Effector CD4-positive, alpha-beta T cell (primary cell): Measurements from ENCODE around the gene PHRF1.
"Not testable (repeated sequence)": the region's sequence is repeated elsewhere in the genome, so short reads cannot be mapped to it uniquely, and the experiment has no call there.

ENCODE experiments used
- DNase-seq: peaks from one replicate; pipeline ENCODE4 v3.0.0-alpha.2; 2020

The PHRF1 gene

DNA sequence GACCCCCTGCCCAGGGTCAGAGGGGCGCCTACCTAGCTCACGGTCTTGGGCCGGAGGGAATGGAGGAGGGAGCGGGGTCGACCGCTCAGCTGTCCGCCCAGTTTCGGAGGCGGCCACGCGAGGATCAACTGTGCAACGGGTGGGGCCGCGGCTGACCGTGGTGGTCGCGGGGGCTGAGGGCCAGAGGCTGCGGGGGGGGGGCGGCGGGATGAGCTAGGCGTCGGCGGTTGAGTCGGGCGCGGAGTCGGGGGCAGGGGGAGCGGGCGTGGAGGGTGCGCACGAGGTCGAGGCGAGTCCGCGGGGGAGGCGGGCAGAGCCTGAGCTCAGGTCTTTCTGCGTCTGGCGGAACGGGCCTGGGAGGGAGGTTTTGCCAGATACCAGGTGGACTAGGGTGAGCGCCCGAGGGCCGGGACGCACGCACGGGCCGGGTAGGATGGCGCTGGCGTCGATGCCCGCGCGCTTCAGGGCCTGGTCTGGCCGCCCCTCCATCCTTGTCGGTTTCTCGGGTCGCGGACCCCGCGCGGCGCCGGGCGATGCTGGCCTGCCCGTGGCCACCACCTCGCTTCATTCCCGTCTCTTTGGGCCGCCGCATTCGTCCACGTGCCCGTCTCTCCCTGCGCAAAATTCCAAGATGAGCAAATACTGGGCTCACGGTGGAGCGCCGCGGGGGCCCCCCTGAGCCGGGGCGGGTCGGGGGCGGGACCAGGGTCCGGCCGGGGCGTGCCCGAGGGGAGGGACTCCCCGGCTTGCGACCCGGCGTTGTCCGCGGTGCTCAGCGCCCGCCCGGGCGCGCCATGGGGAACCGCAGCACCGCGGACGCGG is 60.5 kb downstream of the PHRF1 start, which contains the start of gene DRD4:
Gene DRD4, plus strand, starts transcription at position 759 of the 822 bp plus-strand sequence. Its CDS starts 36 bp downstream, at position 795.
- DNase-seq: no peak

DNA sequence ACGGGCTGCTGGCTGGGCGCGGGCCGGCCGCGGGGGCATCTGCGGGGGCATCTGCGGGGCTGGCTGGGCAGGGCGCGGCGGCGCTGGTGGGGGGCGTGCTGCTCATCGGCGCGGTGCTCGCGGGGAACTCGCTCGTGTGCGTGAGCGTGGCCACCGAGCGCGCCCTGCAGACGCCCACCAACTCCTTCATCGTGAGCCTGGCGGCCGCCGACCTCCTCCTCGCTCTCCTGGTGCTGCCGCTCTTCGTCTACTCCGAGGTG is 61.0 kb downstream of the PHRF1 start:
- no peak for DNase-seq

- no peak for DNase-seq
Measured at GRCh38 chr11:637593-638521, 61.6 kb downstream of the PHRF1 start.

DNA sequence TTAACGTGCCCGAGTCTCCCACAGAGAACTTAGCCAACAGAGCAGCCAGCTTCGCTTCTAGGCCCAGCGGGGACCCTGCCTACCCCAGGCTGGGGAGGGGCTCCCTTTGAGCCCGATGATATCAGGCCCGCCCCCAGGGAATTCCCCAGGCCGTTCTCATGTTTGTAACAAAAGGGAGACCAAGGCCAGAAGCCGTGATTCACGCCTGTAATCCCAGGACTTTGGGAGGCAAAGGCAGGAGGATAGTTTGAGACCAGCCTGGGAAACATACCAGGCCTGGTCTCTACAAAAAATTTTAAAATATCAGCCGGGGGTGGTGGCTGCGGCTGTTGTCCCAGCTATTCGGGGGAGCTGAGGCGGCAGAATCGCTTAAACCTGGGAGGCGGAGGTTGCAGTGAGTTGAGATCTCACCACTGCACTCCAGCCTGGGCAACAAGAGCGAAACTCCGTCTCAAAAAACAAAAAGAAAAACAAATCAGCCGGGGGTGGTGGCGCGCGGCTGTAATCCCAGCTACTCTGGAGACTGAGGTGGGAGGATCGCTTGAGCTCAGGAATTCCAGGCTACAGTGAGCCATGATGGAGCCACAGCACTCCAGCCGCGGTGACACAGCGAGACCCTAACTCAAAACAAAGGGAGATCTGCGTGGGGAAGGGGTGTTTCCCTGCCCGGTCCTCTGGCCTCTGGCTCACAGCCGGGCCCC is 62.5 kb downstream of the PHRF1 start:
- no peak for DNase-seq

- DNase-seq: no peak
Measured at GRCh38 chr11:639332-639955, 63.2 kb downstream of the PHRF1 start.

- DNase-seq: no peak
Measured at GRCh38 chr11:640021-640706, 63.9 kb downstream of the PHRF1 start.

GRCh38 chr11:641806-642370 is 65.6 kb downstream of the PHRF1 start:
- DNase-seq: no peak

DNA sequence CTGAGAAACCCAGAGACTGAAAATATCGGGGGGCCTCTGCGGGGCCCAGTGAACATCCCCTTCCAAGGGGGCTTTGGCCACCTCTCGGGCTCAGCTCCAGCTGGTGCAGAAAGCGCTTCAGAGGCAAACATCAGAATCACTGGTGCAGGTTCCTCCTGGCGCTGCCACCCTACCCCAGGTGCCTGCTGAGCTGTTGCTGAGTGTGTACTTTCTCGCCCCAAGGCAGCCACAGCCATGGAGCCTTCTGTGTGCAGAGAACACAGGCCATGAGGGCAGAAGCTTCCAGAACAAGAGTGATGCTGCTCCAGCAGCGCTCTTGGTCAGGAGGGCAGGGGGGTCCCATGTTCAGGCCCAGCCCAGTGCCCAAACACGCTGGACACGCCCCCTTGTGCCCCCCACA is 67.1 kb downstream of the PHRF1 start:
- DNase-seq: no peak

GRCh38 chr11:643849-644738 is 67.8 kb downstream of the PHRF1 start:
- no peak for DNase-seq

- no peak for DNase-seq
Measured at GRCh38 chr11:645536-645935, 69.3 kb downstream of the PHRF1 start.

DNA sequence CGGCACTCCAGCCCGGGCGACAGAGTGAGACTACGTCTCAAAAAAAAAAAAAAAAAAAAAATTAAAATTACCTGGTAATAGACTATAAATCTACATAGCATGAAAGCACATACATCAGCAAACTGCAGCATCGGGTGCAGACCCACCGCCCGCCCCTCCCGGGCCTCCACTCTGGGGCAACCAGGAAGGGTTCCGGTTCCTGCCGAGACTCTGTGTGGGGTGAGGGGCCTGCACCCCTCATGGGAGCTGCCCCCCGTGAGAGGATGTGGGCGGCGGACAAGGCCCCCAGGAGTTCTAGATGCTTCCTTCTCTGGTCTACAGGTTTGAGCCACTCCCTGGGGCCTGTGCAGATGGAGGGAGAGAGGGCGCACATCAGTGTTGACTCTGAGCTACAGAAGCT is 69.9 kb downstream of the PHRF1 start:
- DNase-seq: no peak

DNA sequence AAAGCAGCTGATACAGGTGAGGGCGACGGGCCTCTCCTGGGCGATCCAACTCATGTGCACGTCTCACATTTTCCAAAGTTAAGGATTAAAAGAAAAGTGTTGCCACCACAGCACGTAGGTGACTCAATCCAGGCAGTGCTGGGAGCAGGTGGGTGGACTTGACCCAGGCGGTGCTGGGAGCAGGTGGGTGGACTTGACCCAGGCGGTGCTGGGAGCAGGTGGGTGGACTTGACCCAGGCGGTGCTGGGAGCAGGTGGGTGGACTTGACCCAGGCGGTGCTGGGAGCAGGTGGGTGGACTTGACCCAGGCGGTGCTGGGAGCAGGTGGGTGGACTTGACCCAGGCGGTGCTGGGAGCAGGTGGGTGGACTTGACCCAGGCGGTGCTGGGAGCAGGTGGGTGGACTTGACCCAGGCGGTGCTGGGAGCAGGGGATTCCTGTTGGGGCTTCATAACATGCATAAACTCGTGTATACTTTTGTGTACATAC is 71.4 kb downstream of the PHRF1 start:
- not testable (repeated sequence) for DNase-seq

GRCh38 chr11:650482-650881 is 74.2 kb downstream of the PHRF1 start:
- no peak for DNase-seq

DNA sequence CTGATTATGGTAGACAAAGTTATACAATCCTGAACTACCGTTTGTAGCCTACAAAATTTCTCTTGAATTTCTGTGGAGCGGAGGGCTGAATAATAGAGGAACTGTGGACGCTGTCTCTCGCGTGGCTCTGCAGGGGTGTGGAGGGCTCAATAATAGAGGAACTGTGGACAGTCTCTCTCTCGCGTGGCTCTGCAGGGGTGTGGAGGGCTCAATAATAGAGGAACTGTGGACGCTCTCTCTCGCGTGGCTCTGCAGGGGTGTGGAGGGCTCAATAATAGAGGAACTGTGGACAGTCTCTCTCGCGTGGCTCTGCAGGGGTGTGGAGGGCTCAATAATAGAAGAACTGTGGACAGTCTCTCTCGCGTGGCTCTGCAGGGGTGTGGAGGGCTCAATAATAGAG is 76.9 kb downstream of the PHRF1 start:
- DNase-seq: not testable (repeated sequence)

- no peak for DNase-seq
Measured at GRCh38 chr11:653837-654236, 77.6 kb downstream of the PHRF1 start.

GRCh38 chr11:654444-654843 is 78.2 kb downstream of the PHRF1 start:
- not testable (repeated sequence) for DNase-seq

DNA sequence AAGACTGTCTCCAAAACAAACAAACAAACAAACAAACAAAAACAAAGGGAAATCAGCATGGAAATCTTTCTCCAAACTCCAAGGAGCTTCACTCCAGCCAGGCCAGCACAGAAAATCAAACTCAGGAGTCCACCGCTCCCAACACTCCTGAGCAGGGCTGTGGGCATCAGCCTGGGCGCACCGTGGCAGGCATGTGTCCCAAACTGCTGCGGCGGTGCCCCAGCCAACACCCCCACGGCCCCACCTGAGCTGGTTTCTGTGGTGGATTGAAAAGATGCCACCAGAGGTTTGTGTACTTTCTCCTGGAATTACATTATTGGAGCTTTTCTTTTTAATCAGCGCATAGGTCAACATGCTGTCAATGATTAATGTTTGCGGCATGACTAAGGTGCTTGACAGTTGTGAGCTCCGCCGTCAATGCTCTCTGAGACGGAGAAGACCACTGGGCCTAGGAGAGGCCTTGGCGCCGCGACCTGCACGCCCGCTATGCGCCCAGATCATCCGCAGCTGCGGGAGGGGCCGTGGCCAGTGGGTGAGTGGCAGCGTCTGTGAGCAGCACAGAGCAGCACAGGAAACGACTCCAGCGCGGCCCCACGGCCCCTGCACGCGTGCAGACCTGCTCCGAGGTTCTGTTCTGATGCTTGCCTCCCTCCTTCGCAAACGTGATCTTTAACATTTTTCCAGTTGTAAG is 78.9 kb downstream of the PHRF1 start:
- no peak for DNase-seq

DNA sequence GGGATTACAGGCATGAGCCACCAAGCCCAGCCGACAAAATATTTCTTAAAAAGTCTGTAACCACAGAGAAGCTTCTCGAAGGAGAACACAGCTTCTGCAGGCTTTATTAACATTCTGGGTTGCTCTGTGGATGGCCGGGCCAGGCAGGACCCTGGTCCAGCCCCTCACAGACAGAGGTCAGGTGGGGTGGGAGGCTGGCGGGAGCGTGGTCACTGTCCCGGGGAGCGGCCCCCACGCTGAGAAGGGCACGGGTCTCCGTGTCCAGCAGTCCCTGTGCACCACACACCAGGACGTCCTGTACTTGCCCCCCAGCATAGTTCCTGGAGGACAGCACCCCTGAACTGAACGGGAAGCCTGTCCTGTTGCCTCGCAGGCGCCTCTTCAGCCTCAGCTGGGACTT is 80.2 kb downstream of the PHRF1 start:
- no peak for DNase-seq

- DNase-seq: no peak
Measured at GRCh38 chr11:656866-657265, 80.6 kb downstream of the PHRF1 start.

- DNase-seq: no peak
Measured at GRCh38 chr11:657691-658126, 81.4 kb downstream of the PHRF1 start.
